Activated naive CD8-positive, alpha-beta T cell treated with anti-CD3 and anti-CD28 coated beads, Interleukin-2, amount 50 U/mL, for 16 hours (primary cell): Measurements from ENCODE around the gene C8A.

Source experiments
- DNase-seq: peaks from one replicate; pipeline ENCODE4 v3.0.0-alpha.2; 2020; ENCODE audit warnings: low read depth, low spot score

Gene C8A

DNA sequence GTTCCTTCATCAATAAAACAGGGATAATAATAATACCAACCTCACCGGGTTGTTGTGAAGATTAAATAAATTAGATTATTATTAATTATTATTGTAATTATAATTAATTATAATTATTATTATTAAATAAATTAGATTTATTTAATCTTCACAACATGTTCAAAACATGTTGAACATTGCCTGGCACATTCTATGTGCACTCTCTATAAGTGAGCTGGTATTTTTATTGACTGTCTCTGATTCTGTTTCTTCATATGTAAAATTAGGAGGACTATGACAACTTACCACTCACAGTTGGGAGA lies 112.1 kb downstream of the C8A start:
- DNase-seq: no peak

DNA sequence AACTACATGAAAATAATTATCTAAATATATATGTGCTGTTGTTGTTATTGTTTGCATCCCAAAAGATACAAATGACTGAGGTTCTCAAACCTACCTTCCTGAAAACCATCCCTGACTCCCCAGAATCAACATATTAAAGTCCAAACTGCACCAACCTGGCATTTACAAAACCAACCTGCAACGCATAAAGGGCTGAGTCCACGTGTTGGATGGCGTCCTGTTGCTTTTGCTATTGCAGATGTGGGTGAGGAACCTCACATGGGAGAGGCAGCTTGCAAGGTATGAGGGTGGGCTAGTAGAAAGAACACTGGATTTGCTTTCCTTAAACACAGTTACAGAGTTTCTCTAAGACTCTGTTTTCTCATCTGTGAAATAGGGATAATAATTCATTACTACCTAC lies 112.8 kb downstream of the C8A start:
- no peak for DNase-seq
